NCI-H1092 (cell line): ENCODE results near the gene MUC4.
A peak's percentile ranks its signal among the peaks of the same experiment; 100 is the strongest.

ENCODE experiments used
- DNase-seq: peaks from one replicate; lab custom pipeline; 2025; lab: John Stamatoyannopoulos, UW

Gene MUC4

GRCh38 chr3:195811756-195812155, at the start of gene MUC4:
Gene MUC4 (minus strand): TSS chr3:195811929. CDS start chr3:195811817, 112 bp downstream.
- DNase-seq = no peak

- no peak for DNase-seq
These were observed 48.7 kb upstream of the MUC4 start for GRCh38 chr3:195860456-195860855.

GRCh38 chr3:195859846-195860411, 48.2 kb upstream of the MUC4 start:
- no peak for DNase-seq

- peak; percentile 29 for DNase-seq
These were observed 47.5 kb upstream of the MUC4 start for GRCh38 chr3:195859061-195859845.

- no peak for DNase-seq
These were observed 44.8 kb upstream of the MUC4 start for GRCh38 chr3:195856410-195857084.

- no peak for DNase-seq
These were observed 44.0 kb upstream of the MUC4 start for GRCh38 chr3:195855471-195856409.

- no peak for DNase-seq
These were observed 43.0 kb upstream of the MUC4 start for GRCh38 chr3:195854628-195855294.

GRCh38 chr3:195853996-195854395, 42.3 kb upstream of the MUC4 start:
- no peak for DNase-seq

- DNase-seq = no peak
These were observed 41.3 kb upstream of the MUC4 start for GRCh38 chr3:195853036-195853435.

GRCh38 chr3:195850857-195851543, 39.3 kb upstream of the MUC4 start:
- peak; percentile 88 for DNase-seq

- DNase-seq = no peak
These were observed 37.8 kb upstream of the MUC4 start for GRCh38 chr3:195849322-195850074.

- no peak for DNase-seq
These were observed 35.6 kb upstream of the MUC4 start for GRCh38 chr3:195847055-195847950.

GRCh38 chr3:195845483-195845882, 33.8 kb upstream of the MUC4 start:
- no peak for DNase-seq

- no peak for DNase-seq
These were observed 33.0 kb upstream of the MUC4 start for GRCh38 chr3:195844671-195845218.

- no peak for DNase-seq
These were observed 27.7 kb upstream of the MUC4 start for GRCh38 chr3:195839260-195840010.

GRCh38 chr3:195838714-195839113, 27.0 kb upstream of the MUC4 start:
- no peak for DNase-seq

GRCh38 chr3:195836476-195837135, 24.9 kb upstream of the MUC4 start:
- DNase-seq = no peak
